Measurements from ENCODE around the gene RNF157. TPM values are rescaled to one million over a fixed set of nuclear protein-coding genes. Genes with fewer than 3 reads are reported as not detected.
A peak's percentile ranks its signal among the peaks of the same experiment; 100 is the strongest.

Gene RNF157
- total and polyA plus RNA-seq, 9 of the 15 experiments (the other 6 are each of a cell fraction or from before 2014, with no cell fraction given), result 8.1 to 31.7 (median 20.8) TPM

DNA sequence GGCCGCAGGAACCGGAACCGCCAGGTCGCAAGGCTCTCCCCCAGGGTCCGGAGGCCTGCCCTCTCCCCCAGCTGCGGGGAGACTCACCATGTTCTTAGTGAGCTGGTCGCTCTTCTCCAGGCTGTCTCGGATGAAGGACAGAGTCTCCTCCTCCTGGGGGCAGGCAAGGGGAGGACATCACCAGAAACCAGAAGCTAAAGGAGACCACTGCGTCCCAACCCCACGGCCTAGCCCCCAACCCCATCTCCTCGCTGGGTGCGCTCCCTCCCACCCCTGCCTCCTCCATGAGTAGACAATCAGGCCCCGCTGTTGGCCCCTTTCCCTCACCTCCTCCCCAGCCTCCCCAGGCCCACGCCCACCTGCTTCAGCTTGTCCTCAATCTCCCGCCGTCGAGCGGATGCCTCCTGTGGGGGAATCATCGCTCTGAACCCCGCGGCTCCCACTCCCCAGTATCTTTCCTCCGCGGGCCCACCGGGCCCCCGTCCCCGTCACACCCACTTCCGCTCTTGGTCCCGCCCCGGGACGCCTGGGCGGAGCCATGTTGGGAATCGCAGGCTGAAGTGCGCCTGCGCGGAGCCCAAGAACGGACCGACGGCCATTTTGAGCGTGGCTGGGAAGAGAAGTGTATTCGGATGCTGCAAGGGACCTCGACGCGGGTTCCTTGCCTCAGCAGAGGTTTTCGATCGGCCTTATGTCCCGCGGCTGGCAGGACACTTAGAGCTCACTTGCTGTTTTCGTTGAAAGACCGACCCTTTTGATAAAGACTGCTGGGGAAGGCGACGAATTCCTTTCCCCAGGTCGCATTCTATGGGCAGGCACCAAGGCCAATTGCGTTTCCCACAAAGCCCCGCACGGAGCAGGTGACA, 136.8 kb downstream of the RNF157 start, which contains the start of gene EXOC7 (continued):
- TF ChIP-seq, protein P1, sequence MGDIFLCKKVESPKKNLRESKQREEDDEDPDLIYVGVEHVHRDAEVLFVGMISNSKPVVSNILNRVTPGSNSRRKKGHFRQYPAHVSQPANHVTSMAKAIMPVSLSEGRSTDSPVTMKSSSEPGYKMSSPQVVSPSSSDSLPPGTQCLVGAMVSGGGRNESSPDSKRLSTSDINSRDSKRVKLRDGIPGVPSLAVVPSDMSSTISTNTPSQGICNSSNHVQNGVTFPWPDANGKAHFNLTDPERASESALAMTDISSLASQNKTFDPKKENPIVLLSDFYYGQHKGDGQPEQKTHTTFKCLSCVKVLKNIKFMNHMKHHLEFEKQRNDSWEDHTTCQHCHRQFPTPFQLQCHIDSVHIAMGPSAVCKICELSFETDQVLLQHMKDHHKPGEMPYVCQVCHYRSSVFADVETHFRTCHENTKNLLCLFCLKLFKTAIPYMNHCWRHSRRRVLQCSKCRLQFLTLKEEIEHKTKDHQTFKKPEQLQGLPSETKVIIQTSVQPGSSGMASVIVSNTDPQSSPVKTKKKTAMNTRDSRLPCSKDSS (IDR thresholded peaks at IDR 0.05; ENCODE audit: low read depth, partially characterized antibody), result no peak
- TF ChIP-seq SIN3B (IDR thresholded peaks at IDR 0.05; ENCODE audit: low read depth), result 0 out of 2 replicates have a peak, but pooled peaks have one; percentile 9
- peak; percentile 91 for TF ChIP-seq GABPA (tag; conservative IDR thresholded peaks at IDR 0.05; ENCODE audit: low read depth)
- peak; percentile 84 for TF ChIP-seq GABPB1 (CRISPR knock-in tag; IDR thresholded peaks at IDR 0.05)
- TF ChIP-seq, protein P2, sequence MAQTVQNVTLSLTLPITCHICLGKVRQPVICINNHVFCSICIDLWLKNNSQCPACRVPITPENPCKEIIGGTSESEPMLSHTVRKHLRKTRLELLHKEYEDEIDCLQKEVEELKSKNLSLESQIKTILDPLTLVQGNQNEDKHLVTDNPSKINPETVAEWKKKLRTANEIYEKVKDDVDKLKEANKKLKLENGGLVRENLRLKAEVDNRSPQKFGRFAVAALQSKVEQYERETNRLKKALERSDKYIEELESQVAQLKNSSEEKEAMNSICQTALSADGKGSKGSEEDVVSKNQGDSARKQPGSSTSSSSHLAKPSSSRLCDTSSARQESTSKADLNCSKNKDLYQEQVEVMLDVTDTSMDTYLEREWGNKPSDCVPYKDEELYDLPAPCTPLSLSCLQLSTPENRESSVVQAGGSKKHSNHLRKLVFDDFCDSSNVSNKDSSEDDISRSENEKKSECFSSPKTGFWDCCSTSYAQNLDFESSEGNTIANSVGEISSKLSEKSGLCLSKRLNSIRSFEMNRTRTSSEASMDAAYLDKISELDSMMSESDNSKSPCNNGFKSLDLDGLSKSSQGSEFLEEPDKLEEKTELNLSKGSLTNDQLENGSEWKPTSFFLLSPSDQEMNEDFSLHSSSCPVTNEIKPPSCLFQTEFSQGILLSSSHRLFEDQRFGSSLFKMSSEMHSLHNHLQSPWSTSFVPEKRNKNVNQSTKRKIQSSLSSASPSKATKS (CRISPR knock-in tag; IDR thresholded peaks at IDR 0.05), result no peak
- TF ChIP-seq ZNF232 (CRISPR knock-in tag; IDR thresholded peaks at IDR 0.05), result no peak
- no peak for TF ChIP-seq NFIX (CRISPR knock-in tag; IDR thresholded peaks at IDR 0.05; ENCODE audit: low read depth)
- TF ChIP-seq, protein P3, sequence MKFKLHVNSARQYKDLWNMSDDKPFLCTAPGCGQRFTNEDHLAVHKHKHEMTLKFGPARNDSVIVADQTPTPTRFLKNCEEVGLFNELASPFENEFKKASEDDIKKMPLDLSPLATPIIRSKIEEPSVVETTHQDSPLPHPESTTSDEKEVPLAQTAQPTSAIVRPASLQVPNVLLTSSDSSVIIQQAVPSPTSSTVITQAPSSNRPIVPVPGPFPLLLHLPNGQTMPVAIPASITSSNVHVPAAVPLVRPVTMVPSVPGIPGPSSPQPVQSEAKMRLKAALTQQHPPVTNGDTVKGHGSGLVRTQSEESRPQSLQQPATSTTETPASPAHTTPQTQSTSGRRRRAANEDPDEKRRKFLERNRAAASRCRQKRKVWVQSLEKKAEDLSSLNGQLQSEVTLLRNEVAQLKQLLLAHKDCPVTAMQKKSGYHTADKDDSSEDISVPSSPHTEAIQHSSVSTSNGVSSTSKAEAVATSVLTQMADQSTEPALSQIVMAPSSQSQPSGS (CRISPR knock-in tag; IDR thresholded peaks at IDR 0.05), result no peak
- TF ChIP-seq CEBPB (tag; IDR thresholded peaks at IDR 0.05), result no peak
- TF ChIP-seq, protein P4, sequence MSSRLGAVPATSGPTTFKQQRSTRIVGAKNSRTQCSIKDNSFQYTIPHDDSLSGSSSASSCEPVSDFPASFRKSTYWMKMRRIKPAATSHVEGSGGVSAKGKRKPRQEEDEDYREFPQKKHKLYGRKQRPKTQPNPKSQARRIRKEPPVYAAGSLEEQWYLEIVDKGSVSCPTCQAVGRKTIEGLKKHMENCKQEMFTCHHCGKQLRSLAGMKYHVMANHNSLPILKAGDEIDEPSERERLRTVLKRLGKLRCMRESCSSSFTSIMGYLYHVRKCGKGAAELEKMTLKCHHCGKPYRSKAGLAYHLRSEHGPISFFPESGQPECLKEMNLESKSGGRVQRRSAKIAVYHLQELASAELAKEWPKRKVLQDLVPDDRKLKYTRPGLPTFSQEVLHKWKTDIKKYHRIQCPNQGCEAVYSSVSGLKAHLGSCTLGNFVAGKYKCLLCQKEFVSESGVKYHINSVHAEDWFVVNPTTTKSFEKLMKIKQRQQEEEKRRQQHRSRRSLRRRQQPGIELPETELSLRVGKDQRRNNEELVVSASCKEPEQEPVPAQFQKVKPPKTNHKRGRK (tag; IDR thresholded peaks at IDR 0.05), result no peak
- TF ChIP-seq ZNF311 (CRISPR knock-in tag; IDR thresholded peaks at IDR 0.05), result peak; percentile 49; the same call in 1 of the 2 replicates
- TF ChIP-seq RNF2 (IDR thresholded peaks at IDR 0.05), result no peak
- no peak for TF ChIP-seq ZNF764 (CRISPR knock-in tag; IDR thresholded peaks at IDR 0.05; ENCODE audit: low read depth)
- no peak for TF ChIP-seq GATA2 (CRISPR knock-in tag; IDR thresholded peaks at IDR 0.05)
- no peak for TF ChIP-seq HNRNPK (IDR thresholded peaks at IDR 0.05; ENCODE audit: low read depth, low read length, poor library complexity, severe bottlenecking)
- TF ChIP-seq ASH1L (IDR thresholded peaks at IDR 0.05; ENCODE audit: borderline replicate concordance, low read depth, partially characterized antibody), result no peak
- TF ChIP-seq, protein P5, sequence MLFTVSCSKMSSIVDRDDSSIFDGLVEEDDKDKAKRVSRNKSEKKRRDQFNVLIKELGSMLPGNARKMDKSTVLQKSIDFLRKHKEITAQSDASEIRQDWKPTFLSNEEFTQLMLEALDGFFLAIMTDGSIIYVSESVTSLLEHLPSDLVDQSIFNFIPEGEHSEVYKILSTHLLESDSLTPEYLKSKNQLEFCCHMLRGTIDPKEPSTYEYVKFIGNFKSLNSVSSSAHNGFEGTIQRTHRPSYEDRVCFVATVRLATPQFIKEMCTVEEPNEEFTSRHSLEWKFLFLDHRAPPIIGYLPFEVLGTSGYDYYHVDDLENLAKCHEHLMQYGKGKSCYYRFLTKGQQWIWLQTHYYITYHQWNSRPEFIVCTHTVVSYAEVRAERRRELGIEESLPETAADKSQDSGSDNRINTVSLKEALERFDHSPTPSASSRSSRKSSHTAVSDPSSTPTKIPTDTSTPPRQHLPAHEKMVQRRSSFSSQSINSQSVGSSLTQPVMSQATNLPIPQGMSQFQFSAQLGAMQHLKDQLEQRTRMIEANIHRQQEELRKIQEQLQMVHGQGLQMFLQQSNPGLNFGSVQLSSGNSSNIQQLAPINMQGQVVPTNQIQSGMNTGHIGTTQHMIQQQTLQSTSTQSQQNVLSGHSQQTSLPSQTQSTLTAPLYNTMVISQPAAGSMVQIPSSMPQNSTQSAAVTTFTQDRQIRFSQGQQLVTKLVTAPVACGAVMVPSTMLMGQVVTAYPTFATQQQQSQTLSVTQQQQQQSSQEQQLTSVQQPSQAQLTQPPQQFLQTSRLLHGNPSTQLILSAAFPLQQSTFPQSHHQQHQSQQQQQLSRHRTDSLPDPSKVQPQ (CRISPR knock-in tag; IDR thresholded peaks at IDR 0.05; ENCODE audit: borderline replicate concordance), result no peak
